Activated CD4-positive, alpha-beta T cell treated with anti-CD3 and anti-CD28 coated beads, Interleukin-2, amount 50 U/mL, for 4 hours (primary cell): ENCODE data around the gene TENM3.
A peak's percentile ranks its signal among the peaks of the same experiment; 100 is the strongest.

ENCODE experiments used
- DNase-seq, 2 experiments: peaks; one replicate each; pipeline ENCODE4 v3.0.0-alpha.2; 2020

Gene TENM3

GRCh38 chr4:182415116-182415515 is 171.9 kb downstream of the TENM3 start:
- no peak for DNase-seq

- DNase-seq: no peak
Measured at GRCh38 chr4:182416067-182416466, 172.9 kb downstream of the TENM3 start.

DNA sequence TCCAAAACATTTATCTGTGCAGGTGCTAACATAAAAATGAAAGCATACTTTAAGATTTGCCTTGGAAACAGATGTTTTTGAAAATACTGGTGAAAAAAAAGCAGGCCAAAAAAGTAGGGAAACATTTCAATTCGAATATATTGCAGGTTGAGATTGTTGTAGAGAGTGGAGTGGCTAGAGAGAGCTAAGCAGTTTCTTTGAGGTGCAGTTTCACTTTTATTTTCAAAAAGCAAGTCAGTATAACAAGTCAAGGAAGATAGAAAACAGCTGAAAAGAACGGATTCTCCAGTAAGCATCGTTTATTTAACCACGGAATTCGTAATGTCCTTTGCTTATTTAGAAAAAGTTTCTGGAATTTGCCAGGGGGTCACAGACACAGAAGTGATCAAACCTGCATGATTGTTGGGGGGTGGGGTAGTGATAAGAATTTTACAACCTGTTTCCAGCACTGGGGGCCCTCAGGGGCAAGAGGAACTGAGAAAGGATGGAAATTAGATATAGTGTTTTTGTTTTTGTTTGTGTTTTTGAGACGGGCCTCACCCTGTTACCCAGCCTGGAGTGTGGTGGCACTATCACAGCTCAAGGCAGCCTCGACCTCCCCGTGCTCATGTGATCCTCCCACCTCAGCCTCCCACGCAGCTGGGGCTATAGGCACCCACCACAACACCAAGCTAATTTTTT is 175.0 kb downstream of the TENM3 start:
- no peak for DNase-seq

DNA sequence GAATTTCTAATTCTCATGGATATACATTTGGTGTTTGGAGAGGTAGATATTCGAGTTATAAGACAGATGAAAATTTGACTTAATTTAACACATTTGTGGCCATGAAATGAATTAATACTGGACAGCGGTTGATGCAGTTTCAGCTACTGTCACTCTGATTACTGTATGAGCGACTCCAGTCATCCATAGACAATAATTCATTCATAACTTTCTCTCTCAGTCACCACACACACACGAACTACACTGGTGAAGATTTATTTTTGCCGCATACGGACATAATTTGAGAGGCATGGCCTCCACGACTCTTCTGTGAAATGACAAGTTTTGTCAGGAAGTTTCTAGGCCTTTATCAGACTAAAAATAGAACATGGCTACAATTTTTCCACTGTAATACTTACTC is 177.0 kb downstream of the TENM3 start:
- no peak for DNase-seq

- no peak for DNase-seq
Measured at GRCh38 chr4:182421753-182422152, 178.6 kb downstream of the TENM3 start.

DNA sequence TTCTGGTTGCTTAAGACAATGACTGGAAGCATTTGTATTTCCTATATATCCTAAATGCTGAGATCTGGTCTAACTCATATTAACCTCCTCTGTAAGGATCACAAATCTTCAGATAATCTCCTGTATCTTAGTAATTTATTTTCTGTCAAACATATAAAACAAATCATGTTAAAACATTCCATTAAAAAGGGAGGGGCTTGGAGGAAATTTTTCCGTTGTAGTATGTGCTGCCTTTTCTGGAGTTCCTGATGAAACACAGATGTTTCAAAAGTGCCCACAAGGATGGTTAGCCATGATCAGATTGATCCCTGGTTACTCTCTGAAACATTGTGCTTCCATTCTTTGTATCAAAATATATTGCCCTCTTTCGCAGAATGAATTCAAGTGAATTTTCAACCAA is 182.1 kb downstream of the TENM3 start:
- DNase-seq: no peak

GRCh38 chr4:182426901-182427300 is 183.7 kb downstream of the TENM3 start:
- DNase-seq: no peak

DNA sequence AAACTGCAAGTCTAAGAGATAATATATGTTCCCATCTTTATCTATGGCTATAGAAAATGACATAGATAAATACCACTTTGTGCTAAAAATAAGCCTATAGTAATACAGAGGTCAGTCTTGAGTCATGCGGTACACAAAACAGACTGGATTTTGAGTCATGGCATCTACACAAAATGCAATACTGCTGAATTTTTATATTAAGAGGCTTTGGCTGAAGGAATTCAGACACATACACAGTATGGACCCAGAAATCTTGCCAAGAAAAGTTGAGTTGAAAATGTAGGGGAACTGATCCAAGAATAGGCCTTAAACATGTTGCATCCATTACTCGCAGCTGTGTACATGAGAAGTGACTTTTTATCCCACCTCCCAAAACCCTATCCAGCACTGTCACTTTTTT is 184.4 kb downstream of the TENM3 start:
- DNase-seq: no peak

DNA sequence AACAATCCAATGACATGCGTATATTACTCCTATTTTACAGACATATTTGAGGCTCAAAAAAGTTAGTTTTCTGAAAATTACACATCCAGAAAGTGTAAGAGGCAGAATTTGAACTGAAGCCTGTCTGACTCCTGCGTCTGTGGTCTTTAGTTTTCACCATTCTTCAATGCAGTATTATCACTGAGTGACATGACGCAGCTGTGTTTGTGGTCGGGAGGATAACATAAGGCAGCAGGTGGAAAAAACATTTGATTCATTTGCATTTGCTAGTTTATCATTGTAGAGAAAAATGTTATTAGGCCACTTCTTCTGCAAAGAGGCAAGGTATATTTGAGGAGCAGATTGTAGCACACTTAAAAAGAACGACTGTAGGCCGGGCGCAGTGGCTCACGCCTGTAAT is 186.7 kb downstream of the TENM3 start:
- no peak for DNase-seq

DNA sequence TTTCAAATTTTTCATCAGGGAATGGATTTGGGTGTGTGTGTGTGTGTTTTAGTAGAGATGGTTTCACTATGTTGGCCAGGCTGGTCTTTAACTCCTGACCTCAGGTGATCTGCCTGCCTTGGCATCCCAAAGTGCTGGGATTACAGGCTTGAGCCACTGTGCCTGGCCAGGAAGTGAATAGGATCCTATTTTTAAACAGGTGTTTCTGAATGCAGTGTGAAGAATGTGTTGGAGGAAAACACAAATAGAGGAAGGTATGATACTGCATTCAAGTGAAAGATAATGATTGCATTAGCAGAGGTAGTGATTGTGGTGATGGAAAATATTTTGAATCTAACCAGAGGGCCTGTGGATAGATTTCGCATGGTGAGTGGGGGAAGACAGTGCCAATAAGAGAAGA is 189.6 kb downstream of the TENM3 start:
- no peak for DNase-seq

DNA sequence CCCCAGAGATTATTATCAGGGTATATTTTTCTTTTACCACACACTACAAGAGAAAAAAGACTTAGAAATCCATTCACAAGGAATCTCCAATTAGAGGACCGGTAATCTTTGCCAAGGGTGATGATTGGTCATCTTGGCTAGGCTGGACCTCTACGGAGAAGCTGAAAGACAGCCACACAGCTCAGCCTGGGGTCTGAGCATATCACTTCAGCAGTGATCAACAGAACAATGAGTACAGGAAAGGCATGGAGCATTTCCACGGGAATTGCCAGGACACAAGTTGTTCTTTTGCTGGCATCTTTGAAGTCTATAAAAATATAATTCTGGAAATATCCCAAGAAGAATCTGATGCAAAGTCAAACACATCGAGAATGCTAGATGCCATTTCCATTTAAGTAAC is 191.5 kb downstream of the TENM3 start:
- DNase-seq: no peak

GRCh38 chr4:182435401-182435800 is 192.2 kb downstream of the TENM3 start:
- DNase-seq: no peak

DNA sequence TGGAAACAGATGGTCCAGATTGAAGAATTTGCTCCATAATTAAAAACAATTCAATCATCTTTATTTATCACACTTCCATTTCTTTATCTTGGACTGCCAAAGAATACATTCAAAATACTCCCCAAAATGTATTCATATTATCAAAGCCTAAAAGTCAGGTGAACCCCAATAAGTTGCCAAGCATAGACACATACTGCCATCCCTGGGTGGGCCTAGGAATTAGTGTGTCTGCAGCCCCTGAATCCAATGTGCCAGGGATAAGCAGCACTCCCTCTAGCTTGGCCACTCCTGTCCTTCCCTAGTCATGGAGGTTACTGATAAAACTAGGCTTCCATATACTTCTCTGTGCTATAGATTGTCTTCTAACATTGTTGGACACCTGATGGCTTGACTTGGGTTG is 199.9 kb downstream of the TENM3 start:
- DNase-seq: no peak

DNA sequence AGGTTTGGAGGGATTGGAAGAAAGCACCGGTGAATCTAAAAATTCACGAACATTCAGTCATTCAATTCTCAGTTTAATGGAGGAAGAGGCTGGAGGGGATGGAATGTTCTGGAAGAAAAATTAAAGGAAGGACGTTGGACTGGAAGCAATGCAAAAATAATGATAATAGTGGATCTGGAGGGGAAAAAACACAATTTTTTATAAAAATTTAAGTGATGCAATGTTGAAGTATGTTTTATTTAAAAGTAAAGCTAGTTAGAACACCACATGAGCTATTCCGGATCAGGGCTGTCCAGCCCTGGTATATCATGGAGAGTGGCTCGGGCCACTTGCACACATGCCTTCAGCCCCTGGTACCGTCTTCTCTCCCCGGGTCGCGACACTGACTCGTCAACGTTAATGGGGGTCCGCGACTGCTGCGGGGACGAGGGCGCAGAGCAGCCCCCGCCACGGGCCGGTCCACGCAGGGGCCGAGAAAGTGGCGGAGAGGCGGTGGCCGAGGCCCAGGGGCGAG is 204.6 kb downstream of the TENM3 start:
- no peak for DNase-seq

DNA sequence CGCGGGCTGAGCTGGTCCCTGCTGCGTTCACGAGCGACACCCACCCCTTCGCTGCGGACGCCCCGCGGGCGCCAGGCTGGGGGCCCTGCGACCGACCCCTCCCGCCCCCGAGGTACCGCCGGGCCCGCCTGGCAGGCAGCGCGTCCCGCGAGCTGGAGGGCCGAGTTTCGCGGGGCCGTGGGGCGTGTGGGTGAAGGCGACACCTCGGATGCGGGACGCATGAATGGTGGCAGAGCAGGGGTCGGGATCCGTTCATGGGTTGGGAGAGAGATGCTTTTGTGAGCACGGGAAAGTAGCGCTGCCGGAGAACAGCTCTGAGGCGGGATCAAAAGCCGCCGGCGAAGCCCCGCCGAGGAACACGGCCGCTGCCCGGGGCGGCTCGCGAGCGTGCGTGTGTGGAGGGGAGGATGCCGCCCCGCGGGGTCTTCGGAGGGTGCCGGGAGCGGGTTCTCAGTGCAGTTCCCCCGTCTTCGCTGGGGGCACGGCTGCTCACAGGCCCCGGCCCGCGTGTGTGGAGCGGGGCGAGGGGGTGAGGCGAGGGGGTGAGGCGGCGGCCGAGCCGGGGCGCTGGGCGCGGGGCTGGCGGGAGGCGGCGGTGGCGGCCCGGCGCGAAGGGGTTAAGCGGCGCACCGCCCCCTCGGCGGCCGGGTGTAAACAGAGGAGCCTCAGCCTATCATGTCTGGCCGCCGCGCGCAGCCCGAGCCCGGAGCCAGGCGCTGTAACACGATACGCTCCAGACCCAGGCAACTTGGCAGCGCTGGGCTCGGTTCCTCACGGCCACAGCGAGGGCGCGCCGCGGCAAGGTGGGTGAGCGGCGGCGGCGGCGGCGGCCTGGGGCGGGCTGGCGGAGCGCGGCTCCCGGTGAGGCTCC is 205.3 kb downstream of the TENM3 start:
- peak; percentile 1 to 17 for DNase-seq

- no peak for DNase-seq
Measured at GRCh38 chr4:182449186-182449929, 206.2 kb downstream of the TENM3 start.

DNA sequence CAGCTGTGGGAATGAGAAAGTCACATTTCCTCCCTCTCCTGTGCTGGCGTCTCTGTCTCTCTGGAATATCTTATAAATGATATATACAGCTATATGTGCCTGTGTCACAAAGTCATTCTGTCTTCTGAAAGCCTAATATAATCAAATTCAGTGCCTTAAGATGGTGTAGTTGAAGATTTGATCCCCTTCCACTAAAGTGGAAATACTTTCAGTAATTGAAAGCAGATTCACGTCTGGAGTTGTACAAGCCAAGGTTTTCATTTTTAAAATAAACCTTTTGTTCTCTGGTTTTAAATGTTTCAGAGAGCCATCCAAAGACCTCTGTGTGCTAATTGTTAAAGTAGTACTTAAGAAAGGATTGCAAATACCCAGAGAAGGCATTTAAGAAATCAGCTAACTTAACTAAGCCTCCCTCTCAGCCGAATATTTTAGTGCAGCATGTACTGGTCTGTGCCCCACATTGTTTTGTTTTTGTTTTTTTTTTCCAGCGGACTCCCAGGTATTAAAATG is 206.8 kb downstream of the TENM3 start:
- DNase-seq: no peak

DNA sequence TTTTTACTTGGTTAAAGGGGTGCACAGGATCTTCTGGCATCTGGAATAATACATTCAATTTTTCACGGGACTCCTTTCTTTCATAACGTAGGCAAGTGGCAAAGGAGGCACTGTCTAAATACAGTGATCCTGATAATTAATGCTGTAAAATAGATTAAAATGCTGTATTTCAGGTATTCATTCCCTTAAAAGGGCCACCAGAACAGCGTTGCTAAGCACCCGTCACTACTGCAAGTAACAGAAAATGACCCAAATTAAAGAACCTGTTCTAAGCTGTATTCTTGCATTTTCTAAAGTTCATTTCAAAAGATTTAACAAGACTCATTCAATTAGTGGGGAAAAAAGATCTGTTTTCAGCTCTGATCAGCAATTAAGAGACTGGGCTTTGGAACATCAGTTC is 208.2 kb downstream of the TENM3 start:
- no peak for DNase-seq

DNA sequence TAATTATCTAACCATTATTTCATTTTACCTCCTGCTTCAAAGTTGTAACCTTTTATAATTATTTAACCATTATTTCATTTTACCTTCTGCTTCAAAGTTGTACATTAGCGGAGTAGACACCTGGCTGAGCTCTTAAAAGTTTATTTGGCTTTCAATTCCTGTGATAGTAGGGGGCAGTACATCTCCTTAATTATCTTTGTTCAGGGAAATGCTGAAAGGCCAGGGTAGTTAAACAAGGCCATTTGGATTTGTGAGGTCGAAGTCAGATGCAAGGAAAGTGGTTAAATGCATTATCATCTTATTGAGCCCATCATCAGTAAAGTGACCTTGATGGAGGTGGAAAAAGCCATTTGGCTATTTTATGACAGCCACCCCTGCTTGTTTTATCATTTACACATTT is 210.6 kb downstream of the TENM3 start:
- no peak for DNase-seq

GRCh38 chr4:182454440-182455013 is 211.3 kb downstream of the TENM3 start:
- DNase-seq: no peak

DNA sequence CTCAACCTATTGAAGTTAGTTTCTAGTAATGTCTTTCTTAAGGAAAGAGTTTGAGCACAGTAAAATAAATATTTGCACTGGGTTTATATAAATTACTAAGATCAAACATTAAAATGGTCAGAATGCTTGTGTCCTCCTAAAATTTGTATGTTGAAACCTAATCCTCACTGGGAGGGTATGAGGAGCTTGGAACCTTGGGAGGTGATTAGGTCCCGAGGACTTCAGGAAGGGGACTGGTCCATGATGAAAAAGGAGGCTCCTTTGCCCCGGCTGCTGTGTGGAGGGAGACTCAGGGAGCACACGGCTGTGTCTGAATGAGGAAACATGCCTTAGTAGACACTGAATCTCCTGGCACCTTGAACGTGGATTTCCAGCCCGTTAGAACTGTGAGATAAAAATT is 221.9 kb downstream of the TENM3 start:
- DNase-seq: no peak

DNA sequence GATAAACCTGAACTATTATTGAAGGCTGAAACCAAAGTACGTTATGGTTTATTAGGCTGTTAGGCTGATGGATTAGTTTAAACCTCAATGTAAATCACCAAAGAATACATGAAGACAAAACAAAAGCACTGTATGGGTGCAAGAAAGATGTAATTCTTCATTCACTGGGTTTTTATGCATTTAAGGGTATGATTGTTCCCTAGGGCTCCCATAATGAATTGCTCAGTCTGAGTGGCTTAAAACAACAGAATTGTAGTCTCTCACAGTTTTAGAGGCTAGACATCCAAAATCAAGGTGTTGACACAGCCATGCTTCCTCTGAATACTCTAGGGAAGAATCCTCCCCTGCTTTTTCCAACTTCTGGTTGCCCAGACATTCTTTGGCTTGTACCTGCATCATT is 222.8 kb downstream of the TENM3 start:
- DNase-seq: no peak

GRCh38 chr4:182470215-182470614 is 227.0 kb downstream of the TENM3 start:
- no peak for DNase-seq
